Breast epithelium (tissue), 4 donors: ENCODE measurements around the gene GCH1. TPM values are rescaled to one million over a fixed set of nuclear protein-coding genes. Genes with fewer than 3 reads are reported as not detected.
A peak's percentile ranks its signal among the peaks of the same experiment; 100 is the strongest.
"Not testable (repeated sequence)": the region's sequence is repeated elsewhere in the genome, so short reads cannot be mapped to it uniquely, and the experiment has no call there.

Experiments
- DNase-seq, 2 donors: peaks; one replicate each; pipeline ENCODE4 v3.0.0-alpha.2; 2019; ENCODE audit warnings: low spot score in 2 of 2
- H3K27ac ChIP-seq, 2 donors: fragments of 200-600 bp; sonication (generic) in 1 of 2; one replicate each; pipeline ENCODE4 v1.5.1; 2016 to 2019; ENCODE audit warnings: mild to moderate bottlenecking in 1 of 2
- H3K27me3 ChIP-seq, 2 donors: fragments of 200-600 bp; sonication (generic) in 1 of 2; one replicate each; pipeline versions ENCODE4 v1.5.1 to v1.6.0; 2017 to 2019; ENCODE audit warnings: control low read depth in 1 of 2, mild to moderate bottlenecking in 1 of 2
- H3K36me3 ChIP-seq: fragments of 200-600 bp; one replicate; pipeline ENCODE4 v1.5.1; 2019
- H3K4me1 ChIP-seq, 2 donors: fragments of 200-600 bp; sonication (generic); one replicate each; pipeline ENCODE4 v1.5.1; 2016 to 2019; ENCODE audit warnings: control low read depth in 1 of 2
- H3K4me3 ChIP-seq, 3 donors: fragments of 200-600 bp; sonication (generic); 1 replicate in 2 of 3; 2 replicates in 1 of 3; pipeline ENCODE4 v1.5.1; 2016 to 2019; ENCODE audit warnings: mild to moderate bottlenecking in 3 of 3, moderate library complexity in 2 of 3
- H3K9me3 ChIP-seq, 2 donors: fragments of 200-600 bp; sonication (generic) in 1 of 2; one replicate each; pipeline ENCODE4 v1.5.1; 2016 to 2019; ENCODE audit warnings: control low read depth in 1 of 2
- CTCF ChIP-seq, 3 donors: fragments of 450-650 bp; IDR thresholded peaks; one replicate each; pipeline ENCODE4 v1.5.1; 2016 to 2017; ENCODE audit warnings: antibody characterized with exemption in 3 of 3, mild to moderate bottlenecking in 3 of 3, moderate library complexity in 3 of 3
- POLR2A ChIP-seq: fragments of 450-650 bp; IDR thresholded peaks from one replicate; pipeline ENCODE4 v1.6.1; 2016; ENCODE audit warnings: antibody characterized with exemption, mild to moderate bottlenecking, moderate library complexity
- POLR2AphosphoS5 ChIP-seq, 3 donors: sonication (generic); formaldehyde crosslinking; IDR thresholded peaks; one replicate each; pipeline ENCODE4 v1.6.1; 2017; ENCODE audit warnings: antibody characterized with exemption in 3 of 3
- intact Hi-C: fragments of 100-400 bp; cut with DNase I; formaldehyde crosslinking; loops from one replicate; pipeline ENCODE4 v1.15.1; 2023; ENCODE audit warnings: low total_unique reads
- total RNA-seq, 3 donors: library from RNA; depleted of rRNA; stranded (reverse); fragments of >200 nt; gene quantifications; one replicate each; pipeline ENCODE4 v1.1.0, GENCODE V29; 2016

The GCH1 gene
- total RNA-seq, 3 donors from 2014 or later = 3.4 to 20.1 (median 19.3) TPM

- DNase-seq = no peak
- Histone ChIP-seq H3K27me3 (no peaks in the 10 kb centered on the region), H3K36me3 (no peaks in the 10 kb centered on the region), H3K4me3 (peak overlapping the region in 2 of 3 donors; percentile 23 to 43), H3K4me1 (no peaks in the 10 kb centered on the region), H3K9me3 (no peaks in the 10 kb centered on the region), H3K27ac (no peak overlapping the region)
- no peak for TF ChIP-seq POLR2AphosphoS5 (IDR thresholded peaks at IDR 0.05)
- no peak for TF ChIP-seq POLR2A
- TF ChIP-seq CTCF (IDR thresholded peaks at IDR 0.05) = no peak
- intact Hi-C loops = no loop called here
Measured at GRCh38 chr14:54805070-54805444, 97.6 kb downstream of the GCH1 start.

- no peaks in the 10 kb centered on the region for H3K9me3 ChIP-seq
- H3K4me3 ChIP-seq = peak overlapping the region in 2 of 3 donors; percentile 23 to 43
- H3K36me3 ChIP-seq = no peaks in the 10 kb centered on the region
- H3K27me3 ChIP-seq = no peaks in the 10 kb centered on the region
- no peak for TF ChIP-seq CTCF (IDR thresholded peaks at IDR 0.05)
- TF ChIP-seq POLR2AphosphoS5 (IDR thresholded peaks at IDR 0.05) = no peak
- TF ChIP-seq POLR2A = no peak
- intact Hi-C loops = no loop called here
- no peak overlapping the region for H3K27ac ChIP-seq
- no peak for DNase-seq
- H3K4me1 ChIP-seq = no peaks in the 10 kb centered on the region
Measured at GRCh38 chr14:54804538-54805041, 98.0 kb downstream of the GCH1 start.

GRCh38 chr14:54803926-54804537 is 98.6 kb downstream of the GCH1 start:
- Histone ChIP-seq H3K27me3 (no peaks in the 10 kb centered on the region), H3K36me3 (no peaks in the 10 kb centered on the region), H3K27ac (no peak overlapping the region), H3K9me3 (no peaks in the 10 kb centered on the region), H3K4me1 (no peaks in the 10 kb centered on the region), H3K4me3 (no peak overlapping the region)
- intact Hi-C loops = no loop called here
- DNase-seq = no peak
- TF ChIP-seq CTCF (IDR thresholded peaks at IDR 0.05) (no peak), POLR2A (no peak), POLR2AphosphoS5 (IDR thresholded peaks at IDR 0.05) (no peak)

- Histone ChIP-seq H3K27me3 (no peaks in the 10 kb centered on the region), H3K4me3 (no peak overlapping the region), H3K36me3 (no peaks in the 10 kb centered on the region), H3K4me1 (no peaks in the 10 kb centered on the region), H3K27ac (no peak overlapping the region), H3K9me3 (no peaks in the 10 kb centered on the region)
- TF ChIP-seq CTCF (IDR thresholded peaks at IDR 0.05) (no peak), POLR2A (no peak), POLR2AphosphoS5 (IDR thresholded peaks at IDR 0.05) (no peak)
- intact Hi-C loops = no loop called here
- no peak for DNase-seq
Measured at GRCh38 chr14:54803396-54803795, 99.2 kb downstream of the GCH1 start.

- H3K27ac ChIP-seq, H3K4me3 ChIP-seq, DNase-seq, H3K4me1 ChIP-seq, H3K27me3 ChIP-seq, intact Hi-C loops, H3K9me3 ChIP-seq, H3K36me3 ChIP-seq: not testable (repeated sequence)
Measured at GRCh38 chr14:54801482-54801881, 101.1 kb downstream of the GCH1 start.
